ENCODE results near the gene THRB.
A peak's percentile ranks its signal among the peaks of the same experiment; 100 is the strongest.

The THRB gene

GRCh38 chr3:24128199-24129005 is 366.2 kb downstream of the THRB start:
- Histone ChIP-seq H2AK5ac (ENCODE audit: low read depth, low read length) (no peak overlapping the region), H3K14ac (ENCODE audit: low read length) (no peak overlapping the region), H3K9ac (ENCODE audit: low read depth, low read length, poor library complexity) (no peak overlapping the region), H4K91ac (ENCODE audit: low read depth, low read length, poor library complexity) (no peak overlapping the region), H3K18ac (ENCODE audit: low read length) (no peak overlapping the region), H3K79me1 (ENCODE audit: low read depth, low read length) (no peaks in the 10 kb centered on the region), H3K4ac (ENCODE audit: low read length) (no peak overlapping the region), H3K4me3 (ENCODE audit: low read length in 2 of 2) (no peak overlapping the region), H2AFZ (ENCODE audit: low read length) (no peak overlapping the region), H2BK120ac (ENCODE audit: low read depth, low read length) (no peak overlapping the region), H3K9me3 (replicated peaks in 1 of 2; ENCODE audit: control insufficient read depth in 2 of 2, insufficient read depth in 1 of 2, low read depth in 1 of 2, low read length in 2 of 2) (no peaks in the 10 kb centered on the region), H3K27me3 (ENCODE audit: control insufficient read depth in 3 of 3, insufficient read depth in 3 of 3, low read depth in 1 of 3, low read length in 3 of 3) (no peaks in the 10 kb centered on the region), H2BK12ac (ENCODE audit: low read length) (no peak overlapping the region), H3K4me2 (ENCODE audit: insufficient read depth, low read length, poor library complexity, severe bottlenecking) (no peak overlapping the region), H3K36me3 (replicated peaks in 1 of 2; ENCODE audit: control insufficient read depth in 2 of 2, insufficient read depth in 2 of 2, low read length in 2 of 2) (no peaks in the 10 kb centered on the region), H2BK15ac (ENCODE audit: low read length) (no peak overlapping the region), H3K23ac (ENCODE audit: low read depth, low read length, poor library complexity) (no peak overlapping the region), H4K8ac (ENCODE audit: low read depth, low read length) (no peak overlapping the region), H3K4me1 (ENCODE audit: control insufficient read depth in 2 of 2, insufficient read depth in 1 of 2, low read depth in 1 of 2, low read length in 2 of 2) (no peaks in the 10 kb centered on the region), H2BK5ac (ENCODE audit: low read length) (no peak overlapping the region), H3K27ac (replicated peaks; ENCODE audit: low read length) (no peak overlapping the region)
- WGBS, 2 donors (ENCODE audit: extremely low coverage in 2 of 2, insufficient read length in 2 of 2, insufficient replicate concordance in 1 of 2): no CpG with 5 or more reads among the region's 4 CpGs
- DNase-seq (ENCODE audit: low spot score): no peak

- Histone ChIP-seq H2BK15ac (ENCODE audit: low read length) (no peak overlapping the region), H3K4me1 (ENCODE audit: control insufficient read depth in 2 of 2, insufficient read depth in 1 of 2, low read depth in 1 of 2, low read length in 2 of 2) (no peaks in the 10 kb centered on the region), H2AK5ac (ENCODE audit: low read depth, low read length) (no peak overlapping the region), H3K23ac (ENCODE audit: low read depth, low read length, poor library complexity) (no peak overlapping the region), H4K91ac (ENCODE audit: low read depth, low read length, poor library complexity) (no peak overlapping the region), H3K4ac (ENCODE audit: low read length) (no peak overlapping the region), H3K27ac (replicated peaks; ENCODE audit: low read length) (no peak overlapping the region), H3K36me3 (replicated peaks in 1 of 2; ENCODE audit: control insufficient read depth in 2 of 2, insufficient read depth in 2 of 2, low read length in 2 of 2) (no peaks in the 10 kb centered on the region), H3K4me3 (ENCODE audit: low read length in 2 of 2) (no peak overlapping the region), H3K27me3 (ENCODE audit: control insufficient read depth in 3 of 3, insufficient read depth in 3 of 3, low read depth in 1 of 3, low read length in 3 of 3) (no peaks in the 10 kb centered on the region), H2AFZ (ENCODE audit: low read length) (no peak overlapping the region), H3K14ac (ENCODE audit: low read length) (no peak overlapping the region), H3K9ac (ENCODE audit: low read depth, low read length, poor library complexity) (no peak overlapping the region), H4K8ac (ENCODE audit: low read depth, low read length) (no peak overlapping the region), H3K4me2 (ENCODE audit: insufficient read depth, low read length, poor library complexity, severe bottlenecking) (no peak overlapping the region), H2BK5ac (ENCODE audit: low read length) (no peak overlapping the region), H3K18ac (ENCODE audit: low read length) (no peak overlapping the region), H3K9me3 (replicated peaks in 1 of 2; ENCODE audit: control insufficient read depth in 2 of 2, insufficient read depth in 1 of 2, low read depth in 1 of 2, low read length in 2 of 2) (no peaks in the 10 kb centered on the region), H2BK120ac (ENCODE audit: low read depth, low read length) (no peak overlapping the region), H3K79me1 (ENCODE audit: low read depth, low read length) (no peaks in the 10 kb centered on the region), H2BK12ac (ENCODE audit: low read length) (no peak overlapping the region)
- no peak for DNase-seq (ENCODE audit: low spot score)
- no CpG with 5 or more reads among the region's 1 CpG for WGBS, 2 donors (ENCODE audit: extremely low coverage in 2 of 2, insufficient read length in 2 of 2, insufficient replicate concordance in 1 of 2)
These were observed 371.1 kb downstream of the THRB start for GRCh38 chr3:24123596-24123995.

DNA sequence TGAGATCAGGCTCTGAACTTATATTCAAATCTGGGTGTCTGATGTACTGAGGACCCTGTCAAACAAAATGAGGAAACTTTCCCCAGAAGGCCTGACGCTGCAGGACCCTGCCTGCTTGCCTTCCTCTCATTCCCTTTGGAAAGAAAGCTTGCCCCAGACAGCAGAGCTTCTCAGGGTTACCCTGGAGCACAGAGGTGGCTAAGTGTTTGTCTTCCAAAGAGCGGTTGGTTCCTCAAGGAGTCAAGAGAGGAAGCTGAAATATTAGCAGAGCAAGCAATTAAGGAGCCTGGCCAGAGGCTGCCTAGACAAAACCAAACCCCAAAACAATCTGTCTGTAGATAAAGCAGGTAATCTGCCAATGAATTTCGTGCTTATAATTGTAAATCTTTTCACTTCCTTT is 374.2 kb downstream of the THRB start:
- Histone ChIP-seq H3K18ac (ENCODE audit: low read length) (no peak overlapping the region), H4K8ac (ENCODE audit: low read depth, low read length) (no peak overlapping the region), H2BK5ac (ENCODE audit: low read length) (no peak overlapping the region), H3K27me3 (ENCODE audit: control insufficient read depth in 3 of 3, insufficient read depth in 3 of 3, low read depth in 1 of 3, low read length in 3 of 3) (no peaks in the 10 kb centered on the region), H3K4me3 (ENCODE audit: low read length in 2 of 2) (no peak overlapping the region), H4K91ac (ENCODE audit: low read depth, low read length, poor library complexity) (no peak overlapping the region), H3K23ac (ENCODE audit: low read depth, low read length, poor library complexity) (no peak overlapping the region), H3K79me1 (ENCODE audit: low read depth, low read length) (no peaks in the 10 kb centered on the region), H3K36me3 (replicated peaks in 1 of 2; ENCODE audit: control insufficient read depth in 2 of 2, insufficient read depth in 2 of 2, low read length in 2 of 2) (no peaks in the 10 kb centered on the region), H3K4ac (ENCODE audit: low read length) (no peak overlapping the region), H3K27ac (replicated peaks; ENCODE audit: low read length) (no peak overlapping the region), H2BK12ac (ENCODE audit: low read length) (no peak overlapping the region), H2BK120ac (ENCODE audit: low read depth, low read length) (no peak overlapping the region), H3K9me3 (replicated peaks in 1 of 2; ENCODE audit: control insufficient read depth in 2 of 2, insufficient read depth in 1 of 2, low read depth in 1 of 2, low read length in 2 of 2) (no peaks in the 10 kb centered on the region), H2BK15ac (ENCODE audit: low read length) (no peak overlapping the region), H2AK5ac (ENCODE audit: low read depth, low read length) (no peak overlapping the region), H3K4me2 (ENCODE audit: insufficient read depth, low read length, poor library complexity, severe bottlenecking) (no peak overlapping the region), H2AFZ (ENCODE audit: low read length) (no peak overlapping the region), H3K9ac (ENCODE audit: low read depth, low read length, poor library complexity) (no peak overlapping the region), H3K4me1 (ENCODE audit: control insufficient read depth in 2 of 2, insufficient read depth in 1 of 2, low read depth in 1 of 2, low read length in 2 of 2) (no peaks in the 10 kb centered on the region), H3K14ac (ENCODE audit: low read length) (no peak overlapping the region)
- no peak for DNase-seq (ENCODE audit: low spot score)
- no CpG with 5 or more reads among the region's 3 CpGs for WGBS, 2 donors (ENCODE audit: extremely low coverage in 2 of 2, insufficient read length in 2 of 2, insufficient replicate concordance in 1 of 2)

GRCh38 chr3:24119321-24119751 is 375.3 kb downstream of the THRB start:
- Histone ChIP-seq H3K79me1 (ENCODE audit: low read depth, low read length) (no peaks in the 10 kb centered on the region), H3K4me1 (ENCODE audit: control insufficient read depth in 2 of 2, insufficient read depth in 1 of 2, low read depth in 1 of 2, low read length in 2 of 2) (no peaks in the 10 kb centered on the region), H2AFZ (ENCODE audit: low read length) (no peak overlapping the region), H3K14ac (ENCODE audit: low read length) (no peak overlapping the region), H2BK120ac (ENCODE audit: low read depth, low read length) (no peak overlapping the region), H3K27ac (replicated peaks; ENCODE audit: low read length) (no peak overlapping the region), H3K23ac (ENCODE audit: low read depth, low read length, poor library complexity) (no peak overlapping the region), H3K4me2 (ENCODE audit: insufficient read depth, low read length, poor library complexity, severe bottlenecking) (no peak overlapping the region), H3K36me3 (replicated peaks in 1 of 2; ENCODE audit: control insufficient read depth in 2 of 2, insufficient read depth in 2 of 2, low read length in 2 of 2) (no peaks in the 10 kb centered on the region), H2BK12ac (ENCODE audit: low read length) (no peak overlapping the region), H2BK5ac (ENCODE audit: low read length) (no peak overlapping the region), H3K27me3 (ENCODE audit: control insufficient read depth in 3 of 3, insufficient read depth in 3 of 3, low read depth in 1 of 3, low read length in 3 of 3) (no peaks in the 10 kb centered on the region), H3K9ac (ENCODE audit: low read depth, low read length, poor library complexity) (no peak overlapping the region), H4K91ac (ENCODE audit: low read depth, low read length, poor library complexity) (no peak overlapping the region), H4K8ac (ENCODE audit: low read depth, low read length) (no peak overlapping the region), H3K4ac (ENCODE audit: low read length) (no peak overlapping the region), H2BK15ac (ENCODE audit: low read length) (no peak overlapping the region), H3K9me3 (replicated peaks in 1 of 2; ENCODE audit: control insufficient read depth in 2 of 2, insufficient read depth in 1 of 2, low read depth in 1 of 2, low read length in 2 of 2) (no peaks in the 10 kb centered on the region), H3K4me3 (ENCODE audit: low read length in 2 of 2) (peak overlapping the region in 1 of 2 donors; percentile 13), H2AK5ac (ENCODE audit: low read depth, low read length) (no peak overlapping the region), H3K18ac (ENCODE audit: low read length) (peak overlapping the region; percentile 3)
- DNase-seq (ENCODE audit: low spot score): no peak
- no CpG with 5 or more reads among the region's 12 CpGs for WGBS, 2 donors (ENCODE audit: extremely low coverage in 2 of 2, insufficient read length in 2 of 2, insufficient replicate concordance in 1 of 2)
